Measurements from ENCODE around the gene KAT7.
A peak's percentile ranks its signal among the peaks of the same experiment; 100 is the strongest.

Gene KAT7

GRCh38 chr17:49779739-49780231 is 8.7 kb upstream of the KAT7 start:
- no peaks in the 10 kb centered on the region for H3K27me3 ChIP-seq (ENCODE audit: low read length)
- no peaks in the 10 kb centered on the region for H3K9me2 ChIP-seq (replicated peaks; ENCODE audit: insufficient read depth, low read length)

GRCh38 chr17:49783071-49783715 is 5.3 kb upstream of the KAT7 start:
- Histone ChIP-seq H3K27ac (ENCODE audit: low read depth, low read length) (no peak overlapping the region), H3K4me3 (ENCODE audit: insufficient read depth, low read length, poor library complexity, severe bottlenecking) (no peak overlapping the region), H3K9ac (ENCODE audit: low read length) (no peak overlapping the region), H3F3A (ENCODE audit: insufficient read depth) (peaks cover 8% of the 10 kb centered on the region), H3K4me2 (ENCODE audit: low read depth, low read length, poor library complexity, severe bottlenecking) (no peak overlapping the region), H4K20me1 (ENCODE audit: low read depth, low read length) (no peaks in the 10 kb centered on the region), H3K27me3 (ENCODE audit: low read length) (no peaks in the 10 kb centered on the region), H3K9me2 (replicated peaks; ENCODE audit: insufficient read depth, low read length) (no peaks in the 10 kb centered on the region), H3K9me3 (ENCODE audit: insufficient read depth, low read length) (no peaks in the 10 kb centered on the region), H3K79me2 (ENCODE audit: insufficient read depth, low read length) (no peaks in the 10 kb centered on the region), H2AFZ (ENCODE audit: low read depth, low read length, severe bottlenecking) (no peak overlapping the region), H3K36me3 (ENCODE audit: low read length) (no peaks in the 10 kb centered on the region)
- TF ChIP-seq EZH2phosphoT487 (conservative IDR thresholded peaks at IDR 0.05; ENCODE audit: low read length) = no peak
- no peak for TF ChIP-seq CTCF (IDR thresholded peaks at IDR 0.05; ENCODE audit: insufficient read depth, low read length, poor library complexity, severe bottlenecking)

More at GRCh38 chr17:49779739-49780231, 8.7 kb upstream of the KAT7 start:
- Histone ChIP-seq H2AFZ (ENCODE audit: low read depth, low read length, severe bottlenecking) (no peak overlapping the region), H3K9me3 (ENCODE audit: insufficient read depth, low read length) (no peaks in the 10 kb centered on the region), H3K79me2 (ENCODE audit: insufficient read depth, low read length) (no peaks in the 10 kb centered on the region), H3K9ac (ENCODE audit: low read length) (no peak overlapping the region), H3F3A (ENCODE audit: insufficient read depth) (no peaks in the 10 kb centered on the region), H3K36me3 (ENCODE audit: low read length) (no peaks in the 10 kb centered on the region), H4K20me1 (ENCODE audit: low read depth, low read length) (no peaks in the 10 kb centered on the region), H3K4me2 (ENCODE audit: low read depth, low read length, poor library complexity, severe bottlenecking) (no peak overlapping the region), H3K4me3 (ENCODE audit: insufficient read depth, low read length, poor library complexity, severe bottlenecking) (no peak overlapping the region), H3K27ac (ENCODE audit: low read depth, low read length) (no peak overlapping the region)
- TF ChIP-seq EZH2phosphoT487 (conservative IDR thresholded peaks at IDR 0.05; ENCODE audit: low read length) = no peak
- peak; percentile 40 for TF ChIP-seq CTCF (IDR thresholded peaks at IDR 0.05; ENCODE audit: insufficient read depth, low read length, poor library complexity, severe bottlenecking)

- H3K27ac ChIP-seq (ENCODE audit: low read depth, low read length) = no peak overlapping the region
- peaks cover 8% of the 10 kb centered on the region for H3F3A ChIP-seq (ENCODE audit: insufficient read depth)
- H3K27me3 ChIP-seq (ENCODE audit: low read length) = no peaks in the 10 kb centered on the region
- H3K4me2 ChIP-seq (ENCODE audit: low read depth, low read length, poor library complexity, severe bottlenecking) = no peak overlapping the region
- H3K9me2 ChIP-seq (replicated peaks; ENCODE audit: insufficient read depth, low read length) = no peaks in the 10 kb centered on the region
- TF ChIP-seq EZH2phosphoT487 (conservative IDR thresholded peaks at IDR 0.05; ENCODE audit: low read length) = no peak
- TF ChIP-seq CTCF (IDR thresholded peaks at IDR 0.05; ENCODE audit: insufficient read depth, low read length, poor library complexity, severe bottlenecking) = no peak
- no peaks in the 10 kb centered on the region for H3K36me3 ChIP-seq (ENCODE audit: low read length)
- H4K20me1 ChIP-seq (ENCODE audit: low read depth, low read length) = no peaks in the 10 kb centered on the region
- no peak overlapping the region for H3K9ac ChIP-seq (ENCODE audit: low read length)
- no peak overlapping the region for H3K4me3 ChIP-seq (ENCODE audit: insufficient read depth, low read length, poor library complexity, severe bottlenecking)
- H2AFZ ChIP-seq (ENCODE audit: low read depth, low read length, severe bottlenecking) = no peak overlapping the region
- H3K9me3 ChIP-seq (ENCODE audit: insufficient read depth, low read length) = no peaks in the 10 kb centered on the region
- no peaks in the 10 kb centered on the region for H3K79me2 ChIP-seq (ENCODE audit: insufficient read depth, low read length)
These were observed 4.7 kb upstream of the KAT7 start for GRCh38 chr17:49783791-49784190.
